Kidney (tissue), 22 donors: Measurements from ENCODE around the gene NOM1. TPM values are rescaled to one million over a fixed set of nuclear protein-coding genes. Genes with fewer than 3 reads are reported as not detected.
"Not testable (repeated sequence)": the region's sequence is repeated elsewhere in the genome, so short reads cannot be mapped to it uniquely, and the experiment has no call there.

ENCODE experiments used
- DNase-seq, 5 donors: peaks; one replicate each; pipeline ENCODE4 v3.0.0-alpha.2; 2013 to 2020
- FAIRE-seq: peaks from 2 replicates; lab custom pipeline; 2012; peaks lifted over from hg19 to GRCh38; lab: Jason Lieb, UNC
- H3K27ac ChIP-seq, 2 donors: one replicate each; pipeline ENCODE4 v1.7.0; 2013; ENCODE audit warnings: low read depth in 2 of 2, low read length in 2 of 2, inconsistent platforms in 1 of 2
- H3K27me3 ChIP-seq: one replicate; pipeline ENCODE4 v1.7.1; 2013; ENCODE audit warnings: low read length, inconsistent platforms; ENCODE audit not compliant: control insufficient read depth, insufficient read depth
- H3K36me3 ChIP-seq, 3 donors: one replicate each; pipeline versions ENCODE4 v1.7.0 to v1.7.1; 2013; ENCODE audit warnings: low read length in 3 of 3, control low read depth in 1 of 3, inconsistent platforms in 1 of 3; ENCODE audit not compliant: insufficient read depth in 3 of 3, control insufficient read depth in 2 of 3
- H3K4me1 ChIP-seq, 3 donors: one replicate each; pipeline versions ENCODE4 v1.7.0 to v1.7.1; 2013; ENCODE audit warnings: low read length in 3 of 3, inconsistent platforms in 1 of 3, low read depth in 1 of 3; ENCODE audit not compliant: control insufficient read depth in 2 of 3, insufficient read depth in 2 of 3
- H3K4me3 ChIP-seq, 3 donors: one replicate each; pipeline versions ENCODE4 v1.7.0 to v1.8.1; 2013; ENCODE audit warnings: low read length in 3 of 3, control low read depth in 1 of 3, inconsistent platforms in 1 of 3
- H3K9ac ChIP-seq, 3 donors: one replicate each; pipeline versions ENCODE4 v1.7.0 to v1.7.1; 2013; ENCODE audit warnings: low read length in 3 of 3, control low read depth in 1 of 3, inconsistent platforms in 1 of 3
- H3K9me3 ChIP-seq, 3 donors: one replicate each; pipeline versions ENCODE4 v1.7.0 to v1.7.1; 2013; ENCODE audit warnings: low read length in 3 of 3, control low read depth in 1 of 3, inconsistent platforms in 1 of 3; ENCODE audit not compliant: control insufficient read depth in 2 of 3, insufficient read depth in 1 of 3
- intact Hi-C: fragments of 100-400 bp; cut with DNase I; formaldehyde crosslinking; loops from one replicate; pipeline ENCODE4 v1.11.1; 2022
- long read RNA-seq, 10 donors: library from polyadenylated mRNA in 1 of 10; unstranded in 1 of 10; transcript quantifications; one replicate each; pipeline ENCODE4 v2.0.0 and lab custom pipeline, GENCODE V29; 2021 to 2026
- polyA plus RNA-seq: library from polyadenylated mRNA; stranded (reverse); fragments of 350-450 nt; fragmentation: Illumina TruSeq; extraction: RNeasy Lipid Tissue Mini Kit (QIAGEN cat#74804); gene quantifications from one replicate; pipeline ENCODE4 v1.2.3, GENCODE V29; 2014; ENCODE audit warnings: low read depth, low replicate concordance; ENCODE audit not compliant: insufficient read depth
- total RNA-seq: library from RNA; stranded (reverse); fragmentation: NEBNext Ultra II Directional; extraction: Animal tissue kit (Norgen Biotek cat#: 25700); gene quantifications from one replicate; pipeline ENCODE4 v1.2.1, GENCODE V29; 2021
- TF ChIP-seq, protein P1 (sequence below): IDR thresholded peaks from 3 replicates; pipeline ENCODE4 v1.5.1; 2012; ENCODE audit warnings: mild to moderate bottlenecking, moderate library complexity, borderline replicate concordance; ENCODE audit not compliant: insufficient read depth; ENCODE audit errors: extremely low read depth
- donor health status: control.
- donor health status: control.
- donor health status: control.
- donor health status: control.
- donor health status: control.
- donor health status: DM: yes; HTN: yes; CAD: no.
- donor health status: Normal renal cell carcinoma (clear cell type).

Gene NOM1, protein sequence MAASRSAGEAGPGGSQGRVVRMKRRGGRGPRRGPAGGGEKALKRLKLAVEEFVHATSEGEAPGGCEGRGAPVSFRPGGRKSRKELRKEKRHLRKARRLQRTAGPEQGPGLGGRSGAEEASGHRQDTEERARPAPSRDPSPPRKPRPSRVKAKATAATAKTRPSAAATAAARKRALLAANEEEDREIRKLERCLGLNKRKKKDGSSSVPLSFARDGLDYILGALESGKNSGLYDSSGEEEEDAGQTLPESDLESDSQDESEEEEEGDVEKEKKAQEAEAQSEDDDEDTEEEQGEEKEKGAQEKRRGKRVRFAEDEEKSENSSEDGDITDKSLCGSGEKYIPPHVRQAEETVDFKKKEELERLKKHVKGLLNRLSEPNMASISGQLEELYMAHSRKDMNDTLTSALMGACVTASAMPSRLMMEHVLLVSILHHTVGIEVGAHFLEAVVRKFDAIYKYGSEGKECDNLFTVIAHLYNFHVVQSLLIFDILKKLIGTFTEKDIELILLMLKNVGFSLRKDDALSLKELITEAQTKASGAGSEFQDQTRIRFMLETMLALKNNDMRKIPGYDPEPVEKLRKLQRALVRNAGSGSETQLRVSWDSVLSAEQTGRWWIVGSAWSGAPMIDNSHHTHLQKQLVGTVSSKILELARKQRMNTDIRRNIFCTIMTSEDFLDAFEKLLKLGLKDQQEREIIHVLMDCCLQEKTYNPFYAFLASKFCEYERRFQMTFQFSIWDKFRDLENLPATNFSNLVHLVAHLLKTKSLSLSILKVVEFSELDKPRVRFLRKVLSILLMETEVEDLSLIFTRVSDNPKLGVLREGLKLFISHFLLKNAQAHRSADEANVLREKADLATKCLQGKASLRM
- 17.6 TPM for total RNA-seq
- 5.8 TPM for polyA plus RNA-seq
- long read RNA-seq, donor 1, full-length matches to known transcripts, result 2 of 9 reads
- long read RNA-seq, donor 1, partial matches to known transcripts, result 7 of 9 reads
- long read RNA-seq, donor 1, other reads (novel, unspliced or antisense), result 0 of 9 reads
- long read RNA-seq, donor 2, partial matches to known transcripts, result 0 of 1 reads
- long read RNA-seq, donor 2, other reads (novel, unspliced or antisense), result 0 of 1 reads
- long read RNA-seq, donor 3, result 0 reads
- long read RNA-seq, donor 4, full-length matches to known transcripts, result 1 of 9 reads
- long read RNA-seq, donor 4, partial matches to known transcripts, result 0 of 9 reads
- long read RNA-seq, donor 4, other reads (novel, unspliced or antisense), result 8 of 9 reads
- long read RNA-seq, donor 5, result 0 reads
- long read RNA-seq, donor 6, result 0 reads
- long read RNA-seq, donor 7, full-length matches to known transcripts, result 6 of 15 reads
- long read RNA-seq, donor 7, partial matches to known transcripts, result 5 of 15 reads
- long read RNA-seq, donor 7, other reads (novel, unspliced or antisense), result 4 of 15 reads
- long read RNA-seq, donor 8, result 0 reads
- long read RNA-seq, donor 9, result 0 reads
- long read RNA-seq, donor 10, full-length matches to known transcripts, result 4 of 4 reads
- long read RNA-seq, donor 10, partial matches to known transcripts, result 0 of 4 reads
- long read RNA-seq, donor 10, other reads (novel, unspliced or antisense), result 0 of 4 reads

DNA sequence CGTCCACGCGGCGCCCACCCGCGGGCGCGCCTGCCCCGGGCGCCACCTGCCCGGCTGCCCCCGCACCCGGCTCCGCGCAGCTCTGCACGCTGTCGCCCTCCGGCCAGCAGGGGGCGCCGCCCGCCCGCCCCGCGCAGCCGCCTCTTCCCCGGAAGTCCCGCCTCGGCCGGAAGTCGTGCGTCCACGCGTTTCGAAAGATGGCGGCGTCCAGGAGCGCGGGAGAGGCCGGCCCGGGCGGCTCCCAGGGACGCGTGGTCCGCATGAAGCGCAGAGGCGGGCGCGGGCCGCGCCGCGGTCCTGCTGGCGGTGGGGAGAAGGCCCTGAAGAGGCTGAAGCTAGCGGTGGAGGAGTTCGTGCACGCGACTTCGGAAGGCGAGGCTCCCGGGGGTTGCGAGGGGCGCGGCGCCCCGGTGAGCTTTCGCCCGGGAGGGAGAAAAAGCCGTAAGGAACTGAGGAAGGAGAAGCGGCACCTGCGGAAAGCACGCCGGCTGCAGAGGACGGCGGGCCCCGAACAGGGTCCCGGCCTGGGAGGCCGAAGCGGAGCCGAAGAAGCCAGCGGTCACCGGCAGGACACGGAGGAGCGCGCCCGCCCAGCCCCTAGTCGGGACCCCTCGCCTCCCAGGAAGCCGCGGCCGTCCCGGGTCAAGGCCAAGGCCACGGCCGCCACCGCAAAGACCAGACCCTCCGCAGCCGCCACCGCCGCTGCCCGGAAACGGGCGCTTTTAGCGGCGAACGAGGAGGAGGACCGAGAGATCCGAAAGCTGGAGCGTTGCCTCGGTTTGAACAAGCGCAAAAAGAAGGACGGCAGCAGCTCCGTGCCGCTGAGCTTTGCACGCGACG lies at the start of gene NOM1:
Gene NOM1, plus strand, starts transcription at position 172 of the 840 bp plus-strand sequence. Its CDS starts 26 bp downstream, at position 198.
- Histone ChIP-seq H3K9me3 (no peaks in the 10 kb centered on the region), H3K36me3 (peaks cover 6 to 18% (median 10%) of the 10 kb centered on the region in 3 donors), H3K9ac (peak within 1 kb of the TSS; percentile 44 to 58 (median 50)), H3K4me3 (peak within 1 kb of the TSS; percentile 61 to 85 (median 82)), H3K27me3 (no peaks in the 10 kb centered on the region), H3K4me1 (peaks cover 0 to 18% (median 0%) of the 10 kb centered on the region in 3 donors), H3K27ac (no peak within 1 kb of the TSS)
- FAIRE-seq, result no peak
- intact Hi-C loops, result no loop called here
- DNase-seq, result peak; percentile 90 to 96 (median 93)
- TF ChIP-seq, protein P1, sequence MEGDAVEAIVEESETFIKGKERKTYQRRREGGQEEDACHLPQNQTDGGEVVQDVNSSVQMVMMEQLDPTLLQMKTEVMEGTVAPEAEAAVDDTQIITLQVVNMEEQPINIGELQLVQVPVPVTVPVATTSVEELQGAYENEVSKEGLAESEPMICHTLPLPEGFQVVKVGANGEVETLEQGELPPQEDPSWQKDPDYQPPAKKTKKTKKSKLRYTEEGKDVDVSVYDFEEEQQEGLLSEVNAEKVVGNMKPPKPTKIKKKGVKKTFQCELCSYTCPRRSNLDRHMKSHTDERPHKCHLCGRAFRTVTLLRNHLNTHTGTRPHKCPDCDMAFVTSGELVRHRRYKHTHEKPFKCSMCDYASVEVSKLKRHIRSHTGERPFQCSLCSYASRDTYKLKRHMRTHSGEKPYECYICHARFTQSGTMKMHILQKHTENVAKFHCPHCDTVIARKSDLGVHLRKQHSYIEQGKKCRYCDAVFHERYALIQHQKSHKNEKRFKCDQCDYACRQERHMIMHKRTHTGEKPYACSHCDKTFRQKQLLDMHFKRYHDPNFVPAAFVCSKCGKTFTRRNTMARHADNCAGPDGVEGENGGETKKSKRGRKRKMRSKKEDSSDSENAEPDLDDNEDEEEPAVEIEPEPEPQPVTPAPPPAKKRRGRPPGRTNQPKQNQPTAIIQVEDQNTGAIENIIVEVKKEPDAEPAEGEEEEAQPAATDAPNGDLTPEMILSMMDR, result peak; percentile 88

DNA sequence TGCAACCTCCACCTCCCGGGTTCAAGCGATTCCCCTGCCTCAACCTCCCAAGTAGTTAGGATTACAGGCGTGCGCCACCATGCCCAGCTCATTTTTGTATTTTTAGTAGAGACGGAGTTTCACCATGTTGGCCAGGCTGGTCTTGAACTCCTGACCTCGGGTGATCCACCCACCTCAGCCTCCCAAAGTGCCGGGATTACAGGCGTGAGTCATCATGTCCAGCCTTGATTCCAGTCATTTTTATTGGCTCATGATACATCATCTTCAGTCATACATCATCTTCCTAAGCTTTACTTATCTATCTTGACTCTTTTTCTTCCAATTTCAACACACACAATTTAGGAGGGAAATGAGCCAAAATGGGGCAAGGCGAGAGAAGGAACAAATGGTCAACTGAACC lies 49.4 kb upstream of the NOM1 start:
- H3K9ac ChIP-seq, DNase-seq, H3K27me3 ChIP-seq, intact Hi-C loops, H3K4me1 ChIP-seq, H3K27ac ChIP-seq, H3K4me3 ChIP-seq, H3K9me3 ChIP-seq, FAIRE-seq, H3K36me3 ChIP-seq: not testable (repeated sequence)

DNA sequence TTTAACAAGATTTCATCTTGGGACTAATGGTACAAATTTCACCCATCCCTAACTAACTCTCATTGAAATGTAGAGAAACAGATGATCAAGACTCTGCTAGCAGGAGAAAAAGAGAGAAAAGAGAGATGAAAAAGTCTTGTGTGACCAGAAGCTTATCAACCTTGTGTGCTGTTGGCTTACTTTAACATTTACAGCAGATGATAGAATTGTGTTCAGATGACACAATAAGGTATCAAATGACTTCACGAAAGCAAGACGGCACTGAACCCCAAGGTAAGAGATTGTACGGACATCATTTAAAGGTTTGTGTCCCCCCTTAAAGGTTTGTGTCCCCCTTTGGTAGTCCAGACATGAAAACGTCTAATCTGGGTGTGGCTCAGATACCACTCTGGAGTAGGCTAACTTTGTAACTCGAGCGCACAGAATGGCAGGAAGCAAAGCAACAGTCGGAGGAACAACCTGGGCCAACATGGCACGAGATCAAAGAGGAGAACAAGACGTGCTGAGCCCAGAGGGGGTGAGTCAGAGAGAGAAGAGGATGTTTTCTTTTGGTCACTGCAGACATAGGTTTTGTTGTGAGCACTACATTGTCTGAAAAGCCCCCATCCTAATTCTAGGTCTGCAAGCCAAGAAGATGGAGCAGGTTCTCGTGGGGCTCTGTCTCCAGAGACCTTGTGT lies 46.1 kb upstream of the NOM1 start:
- H3K27me3 ChIP-seq, result no peaks in the 10 kb centered on the region
- H3K27ac ChIP-seq, result no peak overlapping the region
- TF ChIP-seq, protein P1, result no peak
- no peak for FAIRE-seq
- H3K4me3 ChIP-seq, result no peak overlapping the region
- H3K36me3 ChIP-seq, result no peaks in the 10 kb centered on the region
- no peak overlapping the region for H3K9ac ChIP-seq
- DNase-seq, result no peak
- H3K4me1 ChIP-seq, result no peaks in the 10 kb centered on the region
- no peaks in the 10 kb centered on the region for H3K9me3 ChIP-seq
- intact Hi-C loops, result no loop called here
